HG02938 (cell line): ENCODE measurements around the gene PARD3.

Source experiments
- ATAC-seq: cut with Tn5 transposase; IDR thresholded peaks from one replicate; pipeline ENCODE4 v1.9.1; 2021; ENCODE audit warnings: mild to moderate bottlenecking, moderate library complexity; ENCODE audit not compliant: unreplicated experiment

PARD3 gene

DNA sequence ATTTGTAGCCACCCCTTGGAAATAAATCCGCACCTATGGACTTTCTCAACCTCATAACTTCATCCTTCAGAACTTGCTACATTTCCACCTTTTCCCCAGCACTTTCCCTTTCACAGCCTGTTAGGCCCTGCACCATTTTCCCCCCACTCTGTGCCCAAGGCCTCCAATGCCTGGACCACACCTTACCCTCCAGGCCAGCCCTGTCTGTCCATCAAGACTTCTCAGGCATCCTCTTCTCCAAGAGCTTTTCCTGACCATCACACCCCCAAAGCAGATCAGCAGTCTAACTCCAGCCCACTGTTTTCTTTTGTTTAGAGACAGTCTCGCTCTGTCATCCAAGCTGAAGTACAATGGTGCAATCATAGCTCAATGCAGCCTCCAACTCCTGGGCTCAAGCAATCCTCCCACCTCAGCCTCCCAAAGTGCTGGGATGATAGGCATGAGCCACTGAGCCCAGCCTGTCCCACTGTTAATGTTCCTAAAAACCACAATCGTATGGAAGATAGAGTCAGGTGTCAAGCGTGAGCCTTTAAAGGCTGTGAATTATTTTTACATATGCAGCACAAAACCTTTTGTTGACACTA lies 116.8 kb downstream of the PARD3 start:
- no peak for ATAC-seq

DNA sequence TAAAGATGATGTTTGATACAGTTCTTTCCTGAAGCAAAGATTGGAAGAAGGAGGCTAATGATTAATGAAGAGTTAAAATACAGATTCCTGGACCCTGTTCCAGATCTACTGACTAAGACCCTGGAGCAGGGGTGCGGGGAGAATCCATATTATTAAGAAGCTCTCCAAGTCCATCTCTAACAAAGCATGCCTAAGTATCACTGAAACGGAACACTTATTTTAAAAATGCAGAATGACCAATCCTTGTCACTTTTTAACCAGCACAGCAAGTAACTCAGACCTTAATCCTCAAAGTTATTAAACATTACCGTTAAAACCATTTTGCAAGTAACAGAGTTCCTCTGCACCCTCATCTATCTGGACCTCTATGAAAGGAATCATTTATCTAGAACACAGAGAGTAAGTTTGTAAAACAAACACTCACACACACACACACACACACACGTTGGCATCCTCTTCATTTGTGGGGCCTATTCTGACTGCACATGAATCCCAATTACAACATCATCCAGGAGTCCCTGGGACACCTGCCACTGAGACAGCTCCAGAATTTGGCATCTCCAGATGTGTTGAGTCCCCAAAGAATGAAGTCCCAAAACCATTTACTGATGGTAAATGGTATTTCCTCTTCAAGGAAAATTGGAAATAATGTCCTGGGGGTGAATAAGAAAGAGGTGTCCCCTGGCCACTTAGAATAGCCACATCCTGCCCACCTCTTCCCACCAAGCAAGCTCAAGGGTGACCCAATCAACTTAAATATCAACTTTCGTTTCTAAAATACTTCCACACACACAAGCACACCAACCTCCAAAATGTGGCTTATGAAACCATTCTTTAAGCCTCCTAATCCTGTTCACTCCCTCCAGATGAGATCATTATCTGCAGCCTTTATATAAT lies 117.5 kb downstream of the PARD3 start:
- no peak for ATAC-seq

DNA sequence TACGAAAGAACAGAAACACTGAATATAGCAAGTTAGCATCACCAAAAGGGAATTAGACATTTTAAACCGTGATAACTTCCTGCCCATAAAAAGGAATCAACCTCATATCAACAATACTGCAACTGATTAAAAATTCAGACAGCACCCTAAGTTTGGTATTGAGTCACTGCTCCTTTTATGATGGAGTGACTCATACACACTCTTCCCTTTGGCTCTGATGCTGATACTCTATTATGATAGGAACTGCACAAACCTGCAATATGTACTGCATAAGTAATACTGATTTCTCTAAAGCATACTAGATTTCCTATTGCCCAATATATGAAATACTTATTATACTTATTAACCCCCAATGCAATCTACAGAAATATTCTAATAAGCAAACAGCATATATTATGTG lies 118.7 kb downstream of the PARD3 start:
- ATAC-seq = no peak

DNA sequence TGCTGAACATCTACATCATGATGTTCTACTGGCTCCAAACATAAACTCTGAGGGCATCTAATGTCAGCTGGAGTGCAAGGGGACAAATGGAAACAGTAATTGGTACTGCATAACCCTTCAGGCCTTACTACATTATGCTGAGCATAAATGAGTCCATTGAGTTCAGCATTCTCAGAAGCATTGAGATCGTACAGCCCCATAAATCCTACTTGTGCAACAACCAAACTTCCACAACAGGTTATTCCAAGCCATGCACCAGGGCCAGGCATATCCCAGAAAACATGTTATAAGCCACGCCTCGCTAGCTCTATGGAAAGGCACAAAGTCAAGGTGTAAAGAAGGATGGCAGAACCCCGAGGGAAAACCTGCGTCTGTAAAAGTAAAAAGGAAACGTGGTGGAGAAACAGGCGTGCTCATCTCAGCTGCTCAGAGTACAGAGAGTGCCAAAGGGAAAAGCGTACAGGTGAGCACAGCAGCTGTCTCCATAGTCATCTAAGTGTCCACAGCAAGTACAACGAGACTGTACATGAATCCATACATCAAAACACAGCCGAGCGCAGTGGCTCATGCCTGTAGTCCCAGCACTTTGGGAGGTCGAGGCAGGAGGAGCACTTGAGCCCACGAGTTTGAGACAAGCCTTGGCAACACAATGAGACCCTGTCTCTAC lies 124.6 kb downstream of the PARD3 start:
- ATAC-seq = no peak

DNA sequence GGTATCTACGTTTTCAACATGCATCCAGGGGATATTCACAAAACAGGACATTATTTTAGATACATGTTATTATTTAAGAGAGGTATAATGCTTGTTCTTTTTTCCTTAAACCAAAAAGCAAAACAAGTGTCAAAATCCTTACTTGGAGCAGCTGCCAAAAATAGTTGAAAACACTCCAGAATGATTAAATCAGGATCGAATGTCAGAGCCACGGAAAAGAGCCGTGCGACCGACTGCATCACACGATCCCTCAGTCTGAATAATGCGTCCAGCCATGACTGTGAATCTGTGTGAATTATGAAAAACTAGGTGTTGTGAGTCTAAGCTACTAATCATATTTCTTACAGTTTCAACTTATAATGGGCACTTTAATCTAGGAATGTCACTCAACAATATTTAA lies 126.0 kb downstream of the PARD3 start:
- ATAC-seq = no peak

DNA sequence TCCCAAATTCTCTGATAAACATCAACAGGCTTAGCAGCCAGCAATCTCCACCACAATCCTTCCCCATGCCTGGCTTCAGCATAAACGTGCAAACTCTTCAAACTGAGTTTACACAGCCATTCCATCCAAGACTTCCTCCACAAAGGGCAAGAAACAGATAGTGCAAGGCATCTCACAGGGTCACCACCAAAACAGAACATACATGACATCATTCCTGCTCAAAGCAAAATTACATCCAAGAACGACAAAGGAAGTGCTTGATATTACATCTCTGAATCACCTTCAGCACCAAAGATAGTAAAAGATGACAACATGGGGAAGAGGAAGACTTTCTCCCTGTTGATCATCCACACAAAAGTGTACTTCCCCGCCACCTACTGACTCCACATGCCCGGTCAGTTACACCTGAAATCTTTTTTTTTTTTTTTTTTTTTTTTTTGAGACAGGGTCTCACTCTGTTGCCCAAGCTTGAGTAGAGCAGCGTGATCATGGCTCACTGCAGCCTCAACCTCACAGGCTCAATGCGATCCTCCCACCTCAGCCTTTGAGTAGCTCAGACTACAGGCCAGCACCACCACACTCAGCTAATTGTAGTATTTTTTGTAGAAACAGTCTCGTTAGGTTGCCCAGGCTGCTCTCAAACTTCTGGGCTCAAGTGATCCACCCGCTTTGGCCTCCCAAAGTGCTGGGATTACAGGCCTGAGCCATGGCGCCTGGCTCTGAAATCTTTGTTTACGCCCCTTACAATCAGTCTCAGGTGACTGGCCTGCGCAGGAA lies 127.5 kb downstream of the PARD3 start:
- no peak for ATAC-seq

DNA sequence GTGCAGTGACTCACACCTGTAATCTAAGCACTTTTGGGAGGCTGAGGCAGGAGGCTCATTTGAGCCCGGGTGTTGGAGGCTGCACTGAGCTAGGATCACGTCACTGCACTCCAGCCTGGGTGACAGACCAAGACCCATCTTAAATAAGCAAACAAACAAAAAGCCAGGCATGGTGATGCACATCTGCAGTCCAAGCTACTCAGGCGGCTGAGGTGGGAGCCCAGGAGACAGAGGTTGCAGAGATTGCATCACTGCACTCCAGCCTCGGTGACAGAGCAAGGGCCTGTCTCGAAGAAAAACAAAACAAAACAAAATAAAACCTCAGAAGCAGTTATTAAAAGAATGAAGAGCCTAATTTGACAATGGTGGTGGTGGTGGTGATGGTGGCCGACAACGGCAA lies 132.5 kb downstream of the PARD3 start:
- no peak for ATAC-seq

DNA sequence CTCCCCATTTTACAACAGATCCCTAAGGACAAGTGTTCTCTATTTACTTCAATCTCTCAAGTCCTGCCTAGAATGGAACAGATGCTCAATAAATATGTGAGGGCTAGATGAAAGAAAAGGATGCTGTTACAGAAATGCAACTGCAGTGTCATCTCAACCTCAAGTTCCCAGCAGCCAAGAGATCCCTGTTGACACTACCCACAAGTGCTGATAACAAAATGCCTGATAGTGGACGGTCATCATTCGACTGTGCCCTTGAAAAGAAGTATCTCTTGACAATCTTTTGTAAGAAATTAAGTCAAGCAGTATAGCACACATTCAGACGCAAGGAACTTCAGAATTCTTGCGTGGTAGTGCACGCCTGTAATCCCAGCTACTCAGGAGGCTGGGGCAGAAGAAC lies 133.2 kb downstream of the PARD3 start:
- ATAC-seq = no peak

DNA sequence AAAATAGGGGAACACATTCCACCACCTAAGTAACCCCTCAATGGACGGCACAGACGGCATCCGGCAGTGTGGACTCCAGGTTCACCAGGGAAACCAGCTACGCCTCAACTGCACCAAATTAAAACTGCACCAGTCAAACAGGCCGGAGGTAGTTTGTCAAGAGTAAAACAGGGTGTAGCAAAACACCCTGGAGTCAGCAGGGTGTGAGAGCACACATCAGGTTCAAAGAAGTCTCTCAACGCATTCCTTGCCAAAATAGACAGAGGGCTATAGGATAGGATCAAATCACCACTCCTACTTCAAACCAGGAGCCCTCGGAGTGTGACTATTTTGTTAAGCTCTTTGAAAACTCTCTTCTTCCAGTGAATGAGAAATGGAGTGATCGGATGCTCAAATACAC lies 135.9 kb downstream of the PARD3 start:
- no peak for ATAC-seq

DNA sequence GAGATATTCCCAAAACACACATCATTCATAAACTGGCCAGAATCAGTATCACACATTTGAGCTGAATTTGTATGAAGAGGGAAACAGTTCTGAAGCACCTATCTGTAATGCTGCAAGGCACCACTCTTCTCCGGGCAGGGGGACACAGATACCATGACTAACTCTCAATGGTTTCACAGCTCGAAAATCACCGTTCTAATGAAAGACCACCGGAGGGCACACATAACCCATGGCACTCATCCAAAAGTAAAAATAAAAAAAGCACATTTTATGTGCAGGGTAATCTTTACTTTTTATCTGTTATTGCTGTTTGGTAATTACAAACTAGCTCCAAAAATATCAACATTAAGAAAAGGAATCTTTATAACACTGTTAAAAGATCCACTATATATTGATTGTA lies 137.5 kb downstream of the PARD3 start:
- no peak for ATAC-seq

DNA sequence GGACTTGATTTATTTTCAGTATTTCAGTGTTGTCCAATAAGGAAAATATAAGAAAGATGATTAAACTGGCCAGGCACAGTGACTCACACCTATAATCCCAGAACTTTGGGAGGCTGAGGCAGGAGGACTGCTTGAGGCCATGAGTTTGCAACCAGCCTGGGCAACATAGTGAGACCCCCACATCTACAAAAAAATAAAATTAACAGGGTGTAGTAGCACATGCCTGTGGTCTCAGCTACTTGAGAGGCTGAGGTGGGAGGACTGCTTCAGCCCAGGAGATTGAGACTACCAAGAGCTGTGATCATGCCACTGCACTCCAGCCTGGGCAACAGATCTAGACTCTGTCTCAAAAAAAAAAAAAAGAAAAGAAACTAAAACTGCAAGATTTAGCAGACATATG lies 138.0 kb downstream of the PARD3 start:
- no peak for ATAC-seq

DNA sequence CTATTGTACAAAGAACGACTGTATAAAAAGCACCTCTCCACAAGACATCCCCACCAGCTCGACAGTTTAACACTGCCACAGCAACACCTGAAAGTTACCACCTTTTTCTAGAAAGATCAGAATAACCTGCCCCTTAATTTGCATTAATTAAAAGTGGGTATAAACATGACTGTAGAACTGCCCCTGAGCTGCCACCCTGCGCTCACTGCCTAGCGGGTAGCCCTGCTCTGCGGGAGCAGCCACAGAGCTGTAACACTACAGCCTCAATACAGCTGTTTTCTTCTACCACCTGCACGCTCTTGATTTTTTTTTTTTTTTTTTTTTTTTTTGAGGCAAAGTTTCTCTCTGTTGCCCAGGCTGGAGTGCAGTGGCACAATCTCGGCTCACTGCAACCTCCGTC lies 140.9 kb downstream of the PARD3 start:
- ATAC-seq = no peak

DNA sequence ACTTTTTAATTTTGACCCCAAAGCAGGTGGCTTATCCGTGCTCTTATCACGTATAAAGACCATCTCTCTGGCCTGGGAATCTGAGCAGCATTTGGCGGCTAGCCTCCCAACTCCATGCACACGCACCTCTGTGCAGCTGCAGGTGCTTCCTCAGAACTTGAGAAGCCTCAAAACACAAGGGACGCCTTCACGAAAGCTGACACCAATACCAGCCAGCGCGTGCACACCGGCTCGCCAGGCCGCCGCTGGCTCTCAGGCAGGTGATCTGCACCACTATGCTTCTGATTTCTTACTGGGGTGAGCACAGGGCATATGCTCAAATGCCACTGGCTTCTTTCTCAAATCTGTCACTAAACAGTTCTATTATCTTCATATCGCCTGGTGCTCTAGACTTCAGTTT lies 145.0 kb downstream of the PARD3 start:
- ATAC-seq = no peak

DNA sequence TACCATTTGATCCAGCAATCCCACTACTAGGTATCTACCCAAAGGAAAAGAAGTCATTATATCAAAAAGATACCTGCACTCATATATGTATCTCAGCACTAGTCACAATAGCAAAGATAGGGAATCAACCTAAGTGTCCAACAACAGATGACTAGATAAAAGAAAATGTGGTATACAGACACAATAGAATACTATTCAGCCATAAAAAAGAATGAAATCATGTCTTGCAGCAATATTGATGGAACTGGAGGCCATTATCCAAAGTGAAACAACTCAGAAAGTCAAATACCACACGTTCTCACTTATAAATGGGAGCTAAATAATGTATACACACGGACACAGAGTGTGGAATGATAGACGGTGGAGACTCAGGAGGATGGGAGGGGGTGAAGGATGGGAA lies 146.0 kb downstream of the PARD3 start:
- no peak for ATAC-seq

DNA sequence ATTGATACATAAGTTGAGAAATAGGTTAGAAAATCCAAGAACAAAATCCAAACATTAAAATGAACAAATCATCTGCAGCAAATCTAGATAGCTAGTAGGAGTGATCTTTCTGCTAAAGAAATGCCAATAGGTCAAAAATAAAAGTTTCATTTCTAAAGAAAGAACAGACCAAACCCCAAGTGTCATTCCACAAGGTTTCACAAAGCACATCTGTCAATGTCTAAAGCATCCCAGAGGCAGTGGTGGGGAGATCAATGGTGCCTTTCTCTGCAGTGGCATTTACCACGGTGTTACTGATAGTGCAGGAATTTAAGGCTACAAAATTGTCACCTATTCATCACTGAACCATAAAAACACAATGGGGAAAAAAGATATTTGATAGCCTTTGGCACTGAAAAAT lies 147.9 kb downstream of the PARD3 start:
- no peak for ATAC-seq

DNA sequence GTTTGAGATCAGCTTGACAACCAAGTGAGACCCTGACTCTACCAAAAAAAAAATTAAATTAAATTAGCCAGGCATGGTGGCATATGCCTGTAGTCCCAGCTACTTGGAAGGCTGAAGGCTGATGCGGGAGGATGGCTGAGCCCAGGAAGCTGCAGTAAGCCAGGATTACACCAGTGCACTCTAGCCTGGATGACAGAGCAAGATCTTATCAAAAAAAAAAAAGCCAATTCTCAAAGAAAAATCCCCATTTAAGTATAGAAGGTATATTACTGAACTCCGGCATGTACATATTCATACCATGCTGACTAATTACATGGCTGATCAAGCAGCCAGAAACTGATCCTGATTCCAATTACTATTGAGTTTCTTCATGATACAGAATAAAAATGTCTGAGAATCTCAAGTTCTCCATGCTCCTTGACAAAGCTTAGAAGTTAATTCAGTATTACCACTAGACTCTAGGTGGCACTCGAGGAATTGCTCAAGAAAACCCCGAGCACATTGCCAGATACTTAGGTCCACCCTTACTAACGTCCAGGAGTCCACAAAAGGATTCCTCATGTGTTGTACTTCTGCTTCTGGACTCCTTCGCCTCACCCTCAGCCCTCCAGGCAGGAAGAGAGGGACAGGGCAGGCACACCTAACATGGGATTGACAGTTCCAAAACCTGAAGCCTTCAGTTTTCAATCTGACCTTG lies 148.9 kb downstream of the PARD3 start:
- ATAC-seq = peak; percentile 85

DNA sequence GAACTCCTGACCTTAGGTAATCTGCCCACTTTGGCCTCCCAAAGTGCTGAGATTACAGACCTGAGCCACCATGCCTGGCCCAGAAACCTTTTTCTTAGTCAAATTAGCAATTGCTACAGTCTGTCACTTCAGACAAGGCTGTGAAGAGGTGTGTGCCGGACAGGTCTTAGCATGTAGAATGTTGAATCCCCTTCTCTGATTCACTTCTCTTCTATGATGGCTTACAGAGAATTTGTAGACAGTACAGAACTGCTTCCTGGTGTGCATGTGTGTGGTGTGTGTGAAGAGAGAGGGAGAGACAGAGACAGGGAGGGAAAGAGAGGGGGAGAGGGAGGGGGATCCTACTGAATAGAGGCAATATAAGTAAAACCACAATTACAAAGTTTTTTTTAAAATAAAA lies 150.4 kb downstream of the PARD3 start:
- no peak for ATAC-seq

DNA sequence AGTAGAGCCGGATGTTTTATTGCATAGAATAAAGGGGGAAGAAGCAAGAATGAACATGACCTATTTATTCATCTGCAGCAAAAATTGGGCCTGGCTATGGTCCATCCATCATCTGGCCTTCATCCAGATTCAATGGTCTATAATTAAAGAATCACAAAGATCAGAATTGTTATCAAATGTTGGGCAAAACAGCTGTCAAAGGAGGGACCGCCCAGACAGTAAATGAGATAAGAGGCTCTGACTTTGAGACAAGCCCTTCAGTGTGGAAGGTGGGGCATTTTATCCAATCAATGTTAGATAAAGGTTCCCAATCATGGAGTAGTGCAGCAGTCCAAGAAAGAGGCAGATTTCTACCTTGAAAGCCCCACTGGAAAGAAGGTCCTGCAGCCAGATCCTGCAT lies 153.5 kb downstream of the PARD3 start:
- no peak for ATAC-seq

DNA sequence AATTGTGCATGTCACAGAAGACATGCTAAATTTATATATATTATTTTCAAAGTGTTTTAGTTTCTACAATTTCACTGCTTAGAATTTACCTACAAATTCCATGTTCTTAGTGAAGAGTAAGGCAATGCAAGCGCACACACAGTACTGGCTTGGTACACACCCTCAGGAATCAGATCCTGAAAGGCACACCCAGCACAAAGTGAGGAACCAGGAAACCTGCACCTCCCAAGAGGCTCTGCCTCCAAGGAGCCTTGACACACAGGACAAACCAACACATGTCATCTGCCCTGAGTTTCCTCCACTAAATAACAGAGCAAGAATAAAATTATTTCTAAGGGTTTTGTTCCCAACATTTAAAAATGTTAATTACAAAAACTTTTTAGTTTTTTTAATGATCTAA lies 156.2 kb downstream of the PARD3 start:
- no peak for ATAC-seq

DNA sequence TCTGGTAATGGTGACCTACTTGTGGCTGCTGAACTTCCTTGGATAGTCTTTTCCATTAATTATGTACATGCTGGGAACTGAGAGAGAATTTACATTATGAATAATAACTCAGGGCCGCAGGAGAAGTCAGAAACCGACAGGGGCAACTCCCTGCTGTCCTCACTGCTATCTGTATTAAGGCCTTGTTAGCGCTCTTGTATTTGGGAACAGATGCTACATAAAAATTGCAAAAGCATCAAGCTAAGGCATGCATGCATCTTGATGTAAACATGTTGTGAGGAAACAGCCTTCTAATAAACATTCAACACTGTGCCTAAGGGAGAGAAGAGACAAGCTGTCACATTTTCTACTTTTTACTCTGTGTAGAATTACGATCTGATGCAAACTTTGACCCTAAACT lies 158.4 kb downstream of the PARD3 start:
- no peak for ATAC-seq
